ENCODE results near the gene INAFM2.

The INAFM2 gene

DNA sequence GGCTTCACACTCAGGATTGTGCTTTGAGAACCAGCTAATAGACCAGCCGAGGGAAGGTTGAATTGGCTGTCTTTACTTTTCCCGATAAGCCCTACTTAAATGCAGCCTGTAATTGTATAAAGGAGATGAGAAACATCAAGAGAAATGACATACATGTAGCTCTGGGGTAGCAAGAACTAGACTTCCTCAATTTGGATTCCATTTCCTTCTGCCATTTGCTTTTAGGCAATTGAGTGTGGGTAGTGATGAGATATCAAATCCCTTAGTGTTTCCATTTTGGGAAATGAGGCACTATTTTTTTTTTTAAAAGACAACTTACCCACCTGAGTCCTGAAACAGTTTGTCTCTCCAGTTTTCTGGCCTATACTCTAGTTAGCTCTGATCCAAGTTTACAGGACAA, 2.2 kb downstream of the INAFM2 start:
- H3K27ac ChIP-seq (ENCODE audit: extremely low read depth, low read depth, low read length): no peak overlapping the region
- H3K4me3 ChIP-seq (ENCODE audit: low read depth, low read length): no peak overlapping the region

DNA sequence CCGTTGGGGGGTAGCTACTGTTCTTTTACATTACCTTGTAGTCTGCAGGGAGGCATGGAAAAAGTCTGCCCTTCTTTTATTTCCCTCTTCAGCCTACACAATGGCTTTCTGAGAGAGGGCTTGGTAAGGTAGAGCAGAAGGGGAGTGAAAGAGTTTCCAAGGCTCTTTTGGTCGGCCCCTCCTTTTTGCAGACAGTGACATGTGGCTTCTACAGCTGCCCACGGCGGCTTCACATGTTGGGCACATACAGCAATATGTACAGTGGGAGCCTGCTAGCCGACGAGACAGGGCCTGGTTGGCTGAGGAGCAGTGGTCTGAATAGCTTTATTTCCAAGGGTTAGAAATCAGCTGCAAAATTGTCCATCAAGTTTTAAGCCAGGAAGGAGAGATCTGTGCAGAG, 4.0 kb downstream of the INAFM2 start:
- Histone ChIP-seq H3K9me3 (ENCODE audit: control insufficient read depth, insufficient read depth, low read depth, low read length) (no peaks in the 10 kb centered on the region), H3K36me3 (ENCODE audit: control insufficient read depth in 2 of 2, insufficient read depth in 1 of 2, low read length in 2 of 2) (peaks cover 0 to 10% of the 10 kb centered on the region in 2 experiments; a peak in 1 of 3 replicates), H3K4me1 (ENCODE audit: control insufficient read depth, insufficient read depth, low read length) (peaks cover 5% of the 10 kb centered on the region; the same call in 1 of the 2 replicates), H3K4me3 (ENCODE audit: low read depth, low read length) (no peak overlapping the region), H3K27ac (ENCODE audit: extremely low read depth, low read depth, low read length) (no peak overlapping the region)
- TF ChIP-seq, protein P1, sequence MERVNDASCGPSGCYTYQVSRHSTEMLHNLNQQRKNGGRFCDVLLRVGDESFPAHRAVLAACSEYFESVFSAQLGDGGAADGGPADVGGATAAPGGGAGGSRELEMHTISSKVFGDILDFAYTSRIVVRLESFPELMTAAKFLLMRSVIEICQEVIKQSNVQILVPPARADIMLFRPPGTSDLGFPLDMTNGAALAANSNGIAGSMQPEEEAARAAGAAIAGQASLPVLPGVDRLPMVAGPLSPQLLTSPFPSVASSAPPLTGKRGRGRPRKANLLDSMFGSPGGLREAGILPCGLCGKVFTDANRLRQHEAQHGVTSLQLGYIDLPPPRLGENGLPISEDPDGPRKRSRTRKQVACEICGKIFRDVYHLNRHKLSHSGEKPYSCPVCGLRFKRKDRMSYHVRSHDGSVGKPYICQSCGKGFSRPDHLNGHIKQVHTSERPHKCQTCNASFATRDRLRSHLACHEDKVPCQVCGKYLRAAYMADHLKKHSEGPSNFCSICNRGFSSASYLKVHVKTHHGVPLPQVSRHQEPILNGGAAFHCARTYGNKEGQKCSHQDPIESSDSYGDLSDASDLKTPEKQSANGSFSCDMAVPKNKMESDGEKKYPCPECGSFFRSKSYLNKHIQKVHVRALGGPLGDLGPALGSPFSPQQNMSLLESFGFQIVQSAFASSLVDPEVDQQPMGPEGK (tag by site-specific recombination; IDR thresholded peaks at IDR 0.05): no peak
- TF ChIP-seq ZBTB20 (tag by site-specific recombination; IDR thresholded peaks at IDR 0.05): no peak
- TF ChIP-seq ZIC2 (tag by site-specific recombination; IDR thresholded peaks at IDR 0.05): 0 out of 2 replicates have a peak, but pooled peaks have one; percentile 6
- TF ChIP-seq, protein P2, sequence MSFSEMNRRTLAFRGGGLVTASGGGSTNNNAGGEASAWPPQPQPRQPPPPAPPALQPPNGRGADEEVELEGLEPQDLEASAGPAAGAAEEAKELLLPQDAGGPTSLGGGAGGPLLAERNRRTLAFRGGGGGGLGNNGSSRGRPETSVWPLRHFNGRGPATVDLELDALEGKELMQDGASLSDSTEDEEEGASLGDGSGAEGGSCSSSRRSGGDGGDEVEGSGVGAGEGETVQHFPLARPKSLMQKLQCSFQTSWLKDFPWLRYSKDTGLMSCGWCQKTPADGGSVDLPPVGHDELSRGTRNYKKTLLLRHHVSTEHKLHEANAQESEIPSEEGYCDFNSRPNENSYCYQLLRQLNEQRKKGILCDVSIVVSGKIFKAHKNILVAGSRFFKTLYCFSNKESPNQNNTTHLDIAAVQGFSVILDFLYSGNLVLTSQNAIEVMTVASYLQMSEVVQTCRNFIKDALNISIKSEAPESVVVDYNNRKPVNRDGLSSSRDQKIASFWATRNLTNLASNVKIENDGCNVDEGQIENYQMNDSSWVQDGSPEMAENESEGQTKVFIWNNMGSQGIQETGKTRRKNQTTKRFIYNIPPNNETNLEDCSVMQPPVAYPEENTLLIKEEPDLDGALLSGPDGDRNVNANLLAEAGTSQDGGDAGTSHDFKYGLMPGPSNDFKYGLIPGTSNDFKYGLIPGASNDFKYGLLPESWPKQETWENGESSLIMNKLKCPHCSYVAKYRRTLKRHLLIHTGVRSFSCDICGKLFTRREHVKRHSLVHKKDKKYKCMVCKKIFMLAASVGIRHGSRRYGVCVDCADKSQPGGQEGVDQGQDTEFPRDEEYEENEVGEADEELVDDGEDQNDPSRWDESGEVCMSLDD (tag by site-specific recombination; IDR thresholded peaks at IDR 0.05): no peak
- TF ChIP-seq, protein P3, sequence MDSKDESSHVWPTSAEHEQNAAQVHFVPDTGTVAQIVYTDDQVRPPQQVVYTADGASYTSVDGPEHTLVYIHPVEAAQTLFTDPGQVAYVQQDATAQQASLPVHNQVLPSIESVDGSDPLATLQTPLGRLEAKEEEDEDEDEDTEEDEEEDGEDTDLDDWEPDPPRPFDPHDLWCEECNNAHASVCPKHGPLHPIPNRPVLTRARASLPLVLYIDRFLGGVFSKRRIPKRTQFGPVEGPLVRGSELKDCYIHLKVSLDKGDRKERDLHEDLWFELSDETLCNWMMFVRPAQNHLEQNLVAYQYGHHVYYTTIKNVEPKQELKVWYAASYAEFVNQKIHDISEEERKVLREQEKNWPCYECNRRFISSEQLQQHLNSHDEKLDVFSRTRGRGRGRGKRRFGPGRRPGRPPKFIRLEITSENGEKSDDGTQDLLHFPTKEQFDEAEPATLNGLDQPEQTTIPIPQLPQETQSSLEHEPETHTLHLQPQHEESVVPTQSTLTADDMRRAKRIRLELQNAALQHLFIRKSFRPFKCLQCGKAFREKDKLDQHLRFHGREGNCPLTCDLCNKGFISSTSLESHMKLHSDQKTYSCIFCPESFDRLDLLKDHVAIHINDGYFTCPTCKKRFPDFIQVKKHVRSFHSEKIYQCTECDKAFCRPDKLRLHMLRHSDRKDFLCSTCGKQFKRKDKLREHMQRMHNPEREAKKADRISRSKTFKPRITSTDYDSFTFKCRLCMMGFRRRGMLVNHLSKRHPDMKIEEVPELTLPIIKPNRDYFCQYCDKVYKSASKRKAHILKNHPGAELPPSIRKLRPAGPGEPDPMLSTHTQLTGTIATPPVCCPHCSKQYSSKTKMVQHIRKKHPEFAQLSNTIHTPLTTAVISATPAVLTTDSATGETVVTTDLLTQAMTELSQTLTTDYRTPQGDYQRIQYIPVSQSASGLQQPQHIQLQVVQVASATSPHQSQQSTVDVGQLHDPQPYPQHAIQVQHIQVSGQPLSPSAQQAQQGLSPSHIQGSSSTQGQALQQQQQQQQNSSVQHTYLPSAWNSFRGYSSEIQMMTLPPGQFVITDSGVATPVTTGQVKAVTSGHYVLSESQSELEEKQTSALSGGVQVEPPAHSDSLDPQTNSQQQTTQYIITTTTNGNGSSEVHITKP (tag by site-specific recombination; IDR thresholded peaks at IDR 0.05): peak; percentile 43
- no peak for TF ChIP-seq ZNF324 (tag by site-specific recombination; IDR thresholded peaks at IDR 0.05)
- POLR2A ChIA-PET: interaction anchor here (0.5 to 1.4 kb wide), 2 partner anchors 10 to 231 kb away, joined by 3 to 4 read pairs; no protein-coding TSS in a partner anchor
- CTCF ChIA-PET: interaction anchor here (1.4 to 5.5 kb wide), 6 partner anchors 11 to 110 kb away, joined by 3 to 82 read pairs (median 6); no protein-coding TSS in a partner anchor

More for the DNA sequence above, 2.2 kb downstream of the INAFM2 start:
- H3K4me1 ChIP-seq (ENCODE audit: control insufficient read depth, insufficient read depth, low read length): peaks cover 13% of the 10 kb centered on the region; the same call in 1 of the 2 replicates
- peaks cover 0 to 10% of the 10 kb centered on the region in 2 experiments; a peak in 1 of 3 replicates for H3K36me3 ChIP-seq (ENCODE audit: control insufficient read depth in 2 of 2, insufficient read depth in 1 of 2, low read length in 2 of 2)
- CTCF ChIA-PET: interaction anchor here (1.0 to 5.5 kb wide), 5 partner anchors 13 to 221 kb away, joined by 3 to 82 read pairs (median 4); no protein-coding TSS in a partner anchor
- no peaks in the 10 kb centered on the region for H3K9me3 ChIP-seq (ENCODE audit: control insufficient read depth, insufficient read depth, low read depth, low read length)
- TF ChIP-seq GLI4 (tag by site-specific recombination; IDR thresholded peaks at IDR 0.05) (no peak), SCRT2 (tag by site-specific recombination; IDR thresholded peaks at IDR 0.05) (no peak), TCF7L2 (IDR thresholded peaks at IDR 0.05; ENCODE audit: borderline replicate concordance, low read depth, low read length) (no peak), YY1 (tag by site-specific recombination; IDR thresholded peaks at IDR 0.05) (no peak), ZSCAN16 (tag by site-specific recombination; IDR thresholded peaks at IDR 0.05) (no peak)
- POLR2A ChIA-PET: interaction anchor here (1.0 kb wide), 1 partner anchor 9 kb away, joined by 4 read pairs; no protein-coding TSS in a partner anchor

DNA sequence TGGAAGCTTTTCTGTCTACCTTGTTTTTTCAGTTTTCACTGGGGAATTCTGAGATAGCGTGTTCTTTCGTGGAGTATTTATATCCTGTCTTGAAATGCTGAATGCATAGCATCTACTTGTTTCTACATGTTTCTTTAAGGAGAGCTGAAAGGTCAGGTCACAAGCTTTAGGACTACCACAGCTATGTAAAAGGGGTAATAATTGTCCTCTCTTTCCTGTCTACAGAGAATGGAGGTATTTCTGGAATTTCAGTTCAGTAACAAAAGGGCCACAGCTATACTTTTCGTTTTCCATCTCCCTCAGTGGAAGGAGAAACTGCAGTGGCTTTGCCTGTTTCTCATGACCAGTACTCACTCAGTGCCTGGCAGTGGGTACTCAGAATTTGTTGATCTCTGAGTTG, 4.7 kb downstream of the INAFM2 start:
- no peaks in the 10 kb centered on the region for H3K9me3 ChIP-seq (ENCODE audit: control insufficient read depth, insufficient read depth, low read depth, low read length)
- peaks cover 0 to 10% of the 10 kb centered on the region in 2 experiments; a peak in 1 of 3 replicates for H3K36me3 ChIP-seq (ENCODE audit: control insufficient read depth in 2 of 2, insufficient read depth in 1 of 2, low read length in 2 of 2)
- ChIA-PET POLR2A (interaction anchor here (0.5 kb wide), 1 partner anchor 232 kb away, joined by 3 read pairs; no protein-coding TSS in a partner anchor), CTCF (interaction anchor here (0.6 to 5.5 kb wide), 8 partner anchors 10 to 128 kb away, joined by 3 to 82 read pairs (median 4); no protein-coding TSS in a partner anchor)
- no peak overlapping the region for H3K27ac ChIP-seq (ENCODE audit: extremely low read depth, low read depth, low read length)
- no peak overlapping the region for H3K4me3 ChIP-seq (ENCODE audit: low read depth, low read length)
- H3K4me1 ChIP-seq (ENCODE audit: control insufficient read depth, insufficient read depth, low read length): 0 out of 2 replicates have a peak, but pooled peaks cover 3% of the 10 kb centered on the region
- TF ChIP-seq ZNF169 (tag by site-specific recombination; IDR thresholded peaks at IDR 0.05) (no peak), ZNF629 (tag by site-specific recombination; IDR thresholded peaks at IDR 0.05) (no peak), ZBTB8A (tag by site-specific recombination; IDR thresholded peaks at IDR 0.05) (no peak), ZNF571 (tag by site-specific recombination; IDR thresholded peaks at IDR 0.05) (no peak), HOXA7 (CRISPR knock-in tag; IDR thresholded peaks at IDR 0.05; ENCODE audit: borderline replicate concordance) (no peak), ZFP69B (tag by site-specific recombination; IDR thresholded peaks at IDR 0.05) (no peak), ZNF184 (tag by site-specific recombination; IDR thresholded peaks at IDR 0.05) (no peak)
- TF ChIP-seq, protein P4, sequence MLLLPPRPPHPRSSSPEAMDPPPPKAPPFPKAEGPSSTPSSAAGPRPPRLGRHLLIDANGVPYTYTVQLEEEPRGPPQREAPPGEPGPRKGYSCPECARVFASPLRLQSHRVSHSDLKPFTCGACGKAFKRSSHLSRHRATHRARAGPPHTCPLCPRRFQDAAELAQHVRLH (tag by site-specific recombination; IDR thresholded peaks at IDR 0.05): no peak
